UCSD-AML1 (cell line): ENCODE results near the gene GLRA3.

Experiments
- DNase-seq: peaks from one replicate; lab custom pipeline; 2025; ENCODE audit not compliant: unreplicated experiment; lab: John Stamatoyannopoulos, UW

The GLRA3 gene

GRCh38 chr4:174598800-174599199 lies 230.2 kb downstream of the GLRA3 start:
- DNase-seq = no peak

GRCh38 chr4:174596513-174596912 lies 232.5 kb downstream of the GLRA3 start:
- no peak for DNase-seq

GRCh38 chr4:174595141-174595929 lies 233.7 kb downstream of the GLRA3 start:
- DNase-seq = no peak

GRCh38 chr4:174593701-174594100 lies 235.3 kb downstream of the GLRA3 start:
- no peak for DNase-seq

GRCh38 chr4:174592985-174593335 lies 236.1 kb downstream of the GLRA3 start:
- peak; percentile 8 for DNase-seq

- no peak for DNase-seq
Observed at GRCh38 chr4:174592256-174592984, 236.6 kb downstream of the GLRA3 start.

- no peak for DNase-seq
Observed at GRCh38 chr4:174591243-174592021, 237.6 kb downstream of the GLRA3 start.

- DNase-seq = no peak
Observed at GRCh38 chr4:174590336-174590735, 238.7 kb downstream of the GLRA3 start.
